KMS-11 (cell line): ENCODE results near the gene GIPC3.

Source experiments
- H2AFZ ChIP-seq: fragments of 200-600 bp; sonication (generic); 2 replicates; pipeline ENCODE4 v1.6.1; 2016; ENCODE audit warnings: antibody characterized with exemption, mixed run types, low read depth
- H3K27ac ChIP-seq: fragments of 200-600 bp; sonication (generic); 2 replicates; pipeline ENCODE4 v1.6.1; 2016; ENCODE audit warnings: mild to moderate bottlenecking, mixed run types
- H3K27me3 ChIP-seq: fragments of 200-600 bp; sonication (generic); 2 replicates; pipeline ENCODE4 v1.6.1; 2017; ENCODE audit warnings: mild to moderate bottlenecking, low read depth, mixed run types, moderate library complexity; ENCODE audit not compliant: insufficient read depth
- H3K36me3 ChIP-seq: fragments of 200-600 bp; sonication (generic); 2 replicates; pipeline ENCODE4 v1.6.1; 2017; ENCODE audit warnings: mild to moderate bottlenecking, mixed run types; ENCODE audit not compliant: insufficient read depth
- H3K4me1 ChIP-seq: fragments of 200-600 bp; sonication (generic); 2 replicates; pipeline ENCODE4 v1.6.1; 2016; ENCODE audit warnings: mild to moderate bottlenecking, low read depth, mixed run types; ENCODE audit not compliant: poor library complexity, severe bottlenecking
- H3K4me2 ChIP-seq: fragments of 200-600 bp; sonication (generic); 2 replicates; pipeline ENCODE4 v1.7.0; 2016; ENCODE audit warnings: mild to moderate bottlenecking, mixed run types
- H3K4me3 ChIP-seq: fragments of 200-600 bp; sonication (generic); IDR thresholded peaks from 2 replicates; pipeline ENCODE4 v1.6.1; 2017; ENCODE audit warnings: low read depth, low read length, mixed read lengths; ENCODE audit not compliant: insufficient read depth
- H3K79me2 ChIP-seq: fragments of 200-600 bp; sonication (generic); 2 replicates; pipeline ENCODE4 v1.6.1; 2016; ENCODE audit warnings: low read depth, mixed run types; ENCODE audit not compliant: insufficient read depth
- H3K9ac ChIP-seq: fragments of 200-600 bp; sonication (generic); 2 replicates; pipeline ENCODE4 v1.6.1; 2016; ENCODE audit warnings: mild to moderate bottlenecking, mixed run types
- H4K20me1 ChIP-seq: fragments of 200-600 bp; sonication (generic); 2 replicates; pipeline ENCODE4 v1.6.1; 2016; ENCODE audit warnings: mild to moderate bottlenecking, mixed run types; ENCODE audit not compliant: insufficient read depth
- CTCF ChIP-seq: fragments of 200-600 bp; sonication (generic); conservative IDR thresholded peaks from 2 replicates; pipeline ENCODE4 v1.6.1; 2017; ENCODE audit warnings: low read depth, mild to moderate bottlenecking, antibody characterized with exemption, low read length, moderate library complexity, mixed read lengths

The GIPC3 gene

GRCh38 chr19:3612901-3613741, 27.8 kb downstream of the GIPC3 start:
- no peaks in the 10 kb centered on the region for H3K27me3 ChIP-seq
- H3K27ac ChIP-seq, result no peak overlapping the region
- H3K4me2 ChIP-seq, result no peak overlapping the region
- no peak for TF ChIP-seq CTCF
- peaks cover 14% of the 10 kb centered on the region for H3K4me1 ChIP-seq
- no peaks in the 10 kb centered on the region for H3K36me3 ChIP-seq
- no peaks in the 10 kb centered on the region for H4K20me1 ChIP-seq
- H3K79me2 ChIP-seq, result no peaks in the 10 kb centered on the region
- no peak overlapping the region for H3K9ac ChIP-seq
- H2AFZ ChIP-seq, result no peak overlapping the region
- H3K4me3 ChIP-seq, result no peak overlapping the region

GRCh38 chr19:3613818-3614661, 28.8 kb downstream of the GIPC3 start:
- Histone ChIP-seq H3K9ac (no peak overlapping the region), H3K27me3 (no peaks in the 10 kb centered on the region), H3K27ac (no peak overlapping the region), H3K79me2 (no peaks in the 10 kb centered on the region), H3K4me3 (no peak overlapping the region), H3K36me3 (no peaks in the 10 kb centered on the region), H3K4me1 (peaks cover 20% of the 10 kb centered on the region), H2AFZ (no peak overlapping the region), H4K20me1 (no peaks in the 10 kb centered on the region), H3K4me2 (no peak overlapping the region)
- TF ChIP-seq CTCF, result no peak

- H3K27ac ChIP-seq, result no peak overlapping the region
- no peak overlapping the region for H3K4me3 ChIP-seq
- H3K79me2 ChIP-seq, result no peaks in the 10 kb centered on the region
- H4K20me1 ChIP-seq, result no peaks in the 10 kb centered on the region
- no peaks in the 10 kb centered on the region for H3K36me3 ChIP-seq
- H3K4me1 ChIP-seq, result peaks cover 23% of the 10 kb centered on the region
- H3K4me2 ChIP-seq, result no peak overlapping the region
- H3K9ac ChIP-seq, result no peak overlapping the region
- H3K27me3 ChIP-seq, result no peaks in the 10 kb centered on the region
- no peak for TF ChIP-seq CTCF
- H2AFZ ChIP-seq, result no peak overlapping the region
Measured at GRCh38 chr19:3614858-3615505, 29.7 kb downstream of the GIPC3 start.

- no peak overlapping the region for H3K27ac ChIP-seq
- TF ChIP-seq CTCF, result no peak
- H2AFZ ChIP-seq, result no peak overlapping the region
- no peak overlapping the region for H3K4me3 ChIP-seq
- H3K27me3 ChIP-seq, result no peaks in the 10 kb centered on the region
- H3K4me1 ChIP-seq, result peaks cover 23% of the 10 kb centered on the region
- H4K20me1 ChIP-seq, result no peaks in the 10 kb centered on the region
- no peak overlapping the region for H3K9ac ChIP-seq
- no peak overlapping the region for H3K4me2 ChIP-seq
- no peaks in the 10 kb centered on the region for H3K36me3 ChIP-seq
- no peaks in the 10 kb centered on the region for H3K79me2 ChIP-seq
Measured at GRCh38 chr19:3615524-3616135, 30.4 kb downstream of the GIPC3 start.
